NCI-H2107 (cell line): ENCODE results near the gene SPAG6.

Experiments used
- DNase-seq: peaks from one replicate; lab custom pipeline; 2025; lab: John Stamatoyannopoulos, UW

The SPAG6 gene

GRCh38 chr10:22434521-22434920 lies 89.2 kb downstream of the SPAG6 start:
- DNase-seq = no peak

GRCh38 chr10:22435650-22436049 lies 90.4 kb downstream of the SPAG6 start:
- no peak for DNase-seq

- DNase-seq = no peak
These were observed 91.2 kb downstream of the SPAG6 start for GRCh38 chr10:22436526-22436892.

GRCh38 chr10:22436893-22437619 lies 91.8 kb downstream of the SPAG6 start:
- peak; percentile 16 for DNase-seq

GRCh38 chr10:22437620-22438588 lies 92.6 kb downstream of the SPAG6 start:
- DNase-seq = peak; percentile 4

- no peak for DNase-seq
These were observed 93.4 kb downstream of the SPAG6 start for GRCh38 chr10:22438711-22439110.

- no peak for DNase-seq
These were observed 96.8 kb downstream of the SPAG6 start for GRCh38 chr10:22442063-22442462.

- DNase-seq = no peak
These were observed 97.2 kb downstream of the SPAG6 start for GRCh38 chr10:22442468-22442867.

GRCh38 chr10:22443175-22443901 lies 98.0 kb downstream of the SPAG6 start:
- no peak for DNase-seq

GRCh38 chr10:22444219-22444788 lies 99.0 kb downstream of the SPAG6 start:
- DNase-seq = no peak

- no peak for DNase-seq
These were observed 100.2 kb downstream of the SPAG6 start for GRCh38 chr10:22445495-22445894.

- no peak for DNase-seq
These were observed 101.8 kb downstream of the SPAG6 start for GRCh38 chr10:22447068-22447467.

GRCh38 chr10:22451346-22451745 lies 106.0 kb downstream of the SPAG6 start:
- DNase-seq = no peak

- no peak for DNase-seq
These were observed 108.0 kb downstream of the SPAG6 start for GRCh38 chr10:22453320-22453719.

- DNase-seq = no peak
These were observed 108.8 kb downstream of the SPAG6 start for GRCh38 chr10:22453948-22454591.

- DNase-seq = no peak
These were observed 109.3 kb downstream of the SPAG6 start for GRCh38 chr10:22454634-22455033.

- DNase-seq = no peak
These were observed 110.0 kb downstream of the SPAG6 start for GRCh38 chr10:22455068-22455857.

GRCh38 chr10:22456486-22456885 lies 111.2 kb downstream of the SPAG6 start:
- no peak for DNase-seq

GRCh38 chr10:22458272-22459038 lies 113.2 kb downstream of the SPAG6 start:
- no peak for DNase-seq

GRCh38 chr10:22459496-22459895 lies 114.2 kb downstream of the SPAG6 start:
- DNase-seq = no peak
